Non-pigmented ciliary epithelial cell (primary cell): ENCODE results near the gene HYDIN.
"Not testable (repeated sequence)": the region's sequence is repeated elsewhere in the genome, so short reads cannot be mapped to it uniquely, and the experiment has no call there.

ENCODE experiments used
- DNase-seq: peaks from one replicate; pipeline ENCODE4 v3.0.0-alpha.2; 2010; ENCODE audit warnings: low read depth

Gene HYDIN

GRCh38 chr16:71105881-71106280 lies 124.6 kb downstream of the HYDIN start:
- not testable (repeated sequence) for DNase-seq

- not testable (repeated sequence) for DNase-seq
Measured at GRCh38 chr16:71083573-71083972, 146.9 kb downstream of the HYDIN start.

GRCh38 chr16:71080777-71081176 lies 149.7 kb downstream of the HYDIN start:
- not testable (repeated sequence) for DNase-seq

GRCh38 chr16:71080262-71080661 lies 150.3 kb downstream of the HYDIN start:
- DNase-seq: not testable (repeated sequence)

- not testable (repeated sequence) for DNase-seq
Measured at GRCh38 chr16:71070651-71071050, 159.9 kb downstream of the HYDIN start.

- not testable (repeated sequence) for DNase-seq
Measured at GRCh38 chr16:71069842-71070241, 160.7 kb downstream of the HYDIN start.

GRCh38 chr16:71053897-71054609 lies 176.5 kb downstream of the HYDIN start:
- DNase-seq: not testable (repeated sequence)

GRCh38 chr16:71050307-71050706 lies 180.2 kb downstream of the HYDIN start:
- DNase-seq: not testable (repeated sequence)

GRCh38 chr16:71039368-71040111 lies 191.0 kb downstream of the HYDIN start:
- DNase-seq: not testable (repeated sequence)

- DNase-seq: not testable (repeated sequence)
Measured at GRCh38 chr16:71038421-71038820, 192.1 kb downstream of the HYDIN start.

GRCh38 chr16:71037987-71038386 lies 192.5 kb downstream of the HYDIN start:
- DNase-seq: not testable (repeated sequence)

- not testable (repeated sequence) for DNase-seq
Measured at GRCh38 chr16:71028032-71028727, 202.3 kb downstream of the HYDIN start.

GRCh38 chr16:71027511-71027910 lies 203.0 kb downstream of the HYDIN start:
- DNase-seq: not testable (repeated sequence)

GRCh38 chr16:71023851-71024439 lies 206.6 kb downstream of the HYDIN start:
- DNase-seq: not testable (repeated sequence)

GRCh38 chr16:71021961-71022537 lies 208.5 kb downstream of the HYDIN start:
- DNase-seq: not testable (repeated sequence)

- DNase-seq: not testable (repeated sequence)
Measured at GRCh38 chr16:71019067-71019682, 211.3 kb downstream of the HYDIN start.

- not testable (repeated sequence) for DNase-seq
Measured at GRCh38 chr16:71015419-71015818, 215.1 kb downstream of the HYDIN start.

- peak; percentile 1 for DNase-seq
Measured at GRCh38 chr16:71009440-71010223, 220.9 kb downstream of the HYDIN start.

- not testable (repeated sequence) for DNase-seq
Measured at GRCh38 chr16:71006516-71006915, 224.0 kb downstream of the HYDIN start.

GRCh38 chr16:70999735-71000134 lies 230.8 kb downstream of the HYDIN start:
- DNase-seq: peak; percentile 1
